Epidermal melanocyte (primary cell): ENCODE data around the gene TGDS.

ENCODE experiments used
- DNase-seq: peaks from one replicate; pipeline ENCODE4 v3.0.0; 2011; ENCODE audit warnings: low spot score; ENCODE audit not compliant: insufficient read length

The TGDS gene

GRCh38 chr13:94601446-94602431 lies 5.8 kb upstream of the TGDS start, which contains the start of gene GPR180:
TSS of gene GPR180 (plus strand) at chr13:94601857. CDS start at chr13:94601928, 71 bp downstream.
- peak; percentile 96 for DNase-seq

- no peak for DNase-seq
Observed at GRCh38 chr13:94599877-94600276, 3.9 kb upstream of the TGDS start.

- DNase-seq, result no peak
Observed at GRCh38 chr13:94598281-94598680, 2.3 kb upstream of the TGDS start.

GRCh38 chr13:94596575-94596971 lies 621 bp upstream of the TGDS start:
- no peak for DNase-seq

GRCh38 chr13:94595001-94595949 lies 677 bp downstream of the TGDS start:
- DNase-seq, result no peak

- DNase-seq, result no peak
Observed at GRCh38 chr13:94590744-94591143, 5.2 kb downstream of the TGDS start.

- DNase-seq, result no peak
Observed at GRCh38 chr13:94588541-94588940, 7.4 kb downstream of the TGDS start.

- no peak for DNase-seq
Observed at GRCh38 chr13:94586371-94586770, 9.6 kb downstream of the TGDS start.

GRCh38 chr13:94585543-94586101 lies 10.3 kb downstream of the TGDS start:
- DNase-seq, result no peak

GRCh38 chr13:94583926-94584325 lies 12.0 kb downstream of the TGDS start:
- DNase-seq, result no peak

GRCh38 chr13:94579063-94579462 lies 16.9 kb downstream of the TGDS start:
- no peak for DNase-seq

GRCh38 chr13:94569615-94570014 lies 26.3 kb downstream of the TGDS start:
- no peak for DNase-seq

- no peak for DNase-seq
Observed at GRCh38 chr13:94568443-94568842, 27.5 kb downstream of the TGDS start.

- DNase-seq, result no peak
Observed at GRCh38 chr13:94567581-94567980, 28.4 kb downstream of the TGDS start.

GRCh38 chr13:94561126-94561525 lies 34.8 kb downstream of the TGDS start:
- no peak for DNase-seq

- no peak for DNase-seq
Observed at GRCh38 chr13:94560116-94560515, 35.8 kb downstream of the TGDS start.

- DNase-seq, result no peak
Observed at GRCh38 chr13:94559222-94559795, 36.6 kb downstream of the TGDS start.

- DNase-seq, result no peak
Observed at GRCh38 chr13:94558716-94559115, 37.2 kb downstream of the TGDS start.

GRCh38 chr13:94557684-94558235 lies 38.2 kb downstream of the TGDS start:
- DNase-seq, result no peak

- DNase-seq, result no peak
Observed at GRCh38 chr13:94556621-94557020, 39.3 kb downstream of the TGDS start.

GRCh38 chr13:94556041-94556440 lies 39.9 kb downstream of the TGDS start:
- DNase-seq, result peak; percentile 26
